GM23338 (cell line): ENCODE results near the gene PLA2G6.
"Not testable (repeated sequence)": the region's sequence is repeated elsewhere in the genome, so short reads cannot be mapped to it uniquely, and the experiment has no call there.

Source experiments
- CREB1 ChIP-seq: fragments of 250-450 bp; sonication (Bioruptor Pico); IDR thresholded peaks from 2 replicates; pipeline ENCODE4 v1.5.0; 2020; ENCODE audit warnings: low read depth, mild to moderate bottlenecking, moderate library complexity
- CTCF ChIP-seq, 2 experiments: fragments of 200-600 bp in 1 of 2; sonication (generic) in 1 of 2; conservative IDR thresholded peaks; 2 replicates each; pipeline versions ENCODE4 v1.5.1 to v1.6.1; 2016 to 2017; ENCODE audit warnings: antibody characterized with exemption in 2 of 2, low read depth in 2 of 2, mild to moderate bottlenecking in 2 of 2, moderate library complexity in 1 of 2
- ETS1 ChIP-seq: IDR thresholded peaks from 2 replicates; pipeline ENCODE4 v1.6.1; 2016; ENCODE audit warnings: antibody characterized with exemption
- EZH2 ChIP-seq: fragments of 200-600 bp; sonication (generic); IDR thresholded peaks from one replicate; pipeline ENCODE4 v1.8.0; 2017; ENCODE audit warnings: antibody characterized with exemption, mild to moderate bottlenecking, low read depth; ENCODE audit not compliant: unreplicated experiment
- EZH2phosphoT487 ChIP-seq: fragments of 200-600 bp; sonication (generic); IDR thresholded peaks from one replicate; pipeline ENCODE4 v1.8.1; 2018; ENCODE audit warnings: antibody characterized with exemption; ENCODE audit not compliant: unreplicated experiment
- JUNB ChIP-seq: IDR thresholded peaks from one replicate; pipeline ENCODE4 v1.6.1; 2016; ENCODE audit warnings: antibody characterized with exemption; ENCODE audit not compliant: unreplicated experiment
- NANOG ChIP-seq: IDR thresholded peaks from 2 replicates; pipeline ENCODE4 v1.6.1; 2016; ENCODE audit warnings: antibody characterized with exemption, borderline replicate concordance
- POLR2AphosphoS5 ChIP-seq: IDR thresholded peaks from 2 replicates; pipeline ENCODE4 v1.6.1; 2016; ENCODE audit warnings: antibody characterized with exemption, low read depth
- REST ChIP-seq: IDR thresholded peaks from one replicate; pipeline ENCODE4 v1.6.1; 2018; ENCODE audit warnings: antibody characterized with exemption; ENCODE audit not compliant: unreplicated experiment
- STAT1 ChIP-seq: IDR thresholded peaks from one replicate; pipeline ENCODE4 v1.6.1; 2016; ENCODE audit warnings: antibody characterized with exemption; ENCODE audit not compliant: unreplicated experiment
- ZNF114 ChIP-seq: fragments of 250-450 bp; sonication (Bioruptor Pico); IDR thresholded peaks from 2 replicates; pipeline ENCODE4 v1.5.0; 2020; ENCODE audit warnings: mild to moderate bottlenecking, moderate library complexity
- ZNF331 ChIP-seq: fragments of 250-450 bp; sonication (Bioruptor Pico); IDR thresholded peaks from 2 replicates; pipeline ENCODE4 v1.5.0; 2020; ENCODE audit warnings: low read depth, mild to moderate bottlenecking, moderate library complexity

GRCh38 chr22:38177571-38177925, 4.1 kb downstream of the PLA2G6 start:
- not testable (repeated sequence) for TF ChIP-seq CTCF (conservative IDR thresholded peaks at IDR 0.05; ENCODE audit: low read depth in 2 of 2); POLR2AphosphoS5; EZH2; REST; EZH2phosphoT487; CREB1 (CRISPR knock-in tag); JUNB; NANOG; ZNF114 (CRISPR knock-in tag); ETS1; ZNF331 (CRISPR knock-in tag); STAT1
